ENCODE results near the gene COLEC12.

DNA sequence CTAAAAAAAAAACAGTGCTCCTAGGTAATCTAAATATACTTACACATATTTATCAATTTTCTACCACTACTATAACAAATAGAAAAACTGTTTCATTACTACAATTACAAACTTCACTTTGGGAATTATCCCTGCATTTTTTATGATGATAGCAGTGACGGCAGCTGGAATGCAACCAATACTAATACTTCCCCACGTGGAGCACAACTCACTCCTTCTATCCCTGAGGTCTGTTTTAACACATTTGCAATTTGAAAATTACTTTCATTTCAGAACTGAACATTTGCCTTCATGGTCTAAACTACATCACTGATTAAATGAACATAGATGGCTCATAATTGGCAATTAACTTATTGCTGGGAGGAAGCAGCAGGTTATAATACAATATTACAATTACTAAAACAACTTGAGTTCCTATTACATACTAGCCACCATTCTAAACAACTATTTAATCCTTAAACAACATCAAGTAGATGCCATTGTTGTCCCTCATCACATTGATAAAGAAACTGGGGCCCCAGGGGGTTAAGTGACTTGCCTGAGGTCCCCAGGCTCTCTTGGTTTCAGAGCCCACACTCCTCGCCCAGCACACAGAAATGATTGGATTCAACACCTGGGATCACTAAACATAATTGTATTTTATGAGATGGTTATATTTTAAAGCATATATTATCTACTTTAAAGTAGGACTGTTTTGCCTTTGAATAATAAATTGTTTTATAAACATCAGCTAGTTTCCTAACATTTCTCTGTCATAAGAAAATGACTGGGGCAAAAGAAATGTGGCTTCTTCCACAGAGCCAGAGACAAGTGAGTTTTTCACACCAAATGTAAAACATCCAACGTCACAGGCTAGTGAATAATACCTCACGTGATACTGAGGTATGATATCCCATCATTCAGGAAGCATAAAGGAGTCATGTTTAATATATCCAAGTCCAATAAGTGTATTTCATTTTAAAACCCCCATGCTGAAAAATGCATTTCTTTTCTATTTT lies 6.2 kb downstream of the COLEC12 start:
- TF ChIP-seq CTCF (optimal IDR thresholded peaks at IDR 0.05 in 1 of 3, IDR thresholded peaks at IDR 0.05 in 1 of 3, conservative IDR thresholded peaks at IDR 0.05 in 1 of 3; ENCODE audit: extremely low read depth in 1 of 3, insufficient read depth in 2 of 3, low read length in 3 of 3) = no peak
- TF ChIP-seq EZH2 (IDR thresholded peaks at IDR 0.05; ENCODE audit: low read length) = no peak

Measured in keratinocyte (primary cell).